ENCODE data around the gene ARHGEF11.
A peak's percentile ranks its signal among the peaks of the same experiment; 100 is the strongest.
"Not testable (repeated sequence)": the region's sequence is repeated elsewhere in the genome, so short reads cannot be mapped to it uniquely, and the experiment has no call there.

Gene ARHGEF11

DNA sequence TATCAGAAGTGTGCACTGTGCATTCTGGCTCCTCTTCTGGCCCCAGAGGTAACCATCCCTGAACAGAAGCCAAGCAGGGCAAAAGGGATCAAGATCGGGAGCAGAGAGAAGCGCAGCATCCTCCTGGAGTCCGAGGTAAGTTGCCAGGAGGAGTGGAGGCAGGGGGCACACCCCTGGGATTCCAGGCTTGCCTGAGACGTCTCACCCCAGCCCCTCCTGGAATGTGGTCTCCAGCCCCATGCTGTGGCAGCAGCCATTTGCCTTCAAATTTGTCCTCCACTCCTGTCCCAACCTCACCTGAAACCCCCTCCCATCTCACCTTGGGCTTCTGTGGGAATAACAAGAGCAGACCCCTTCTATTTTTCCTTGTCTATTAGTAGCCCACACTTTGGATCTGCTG is 115.1 kb downstream of the ARHGEF11 start:
- no peak for DNase-seq

- DNase-seq: no peak
Measured at GRCh38 chr1:156929596-156930238, 115.8 kb downstream of the ARHGEF11 start.

DNA sequence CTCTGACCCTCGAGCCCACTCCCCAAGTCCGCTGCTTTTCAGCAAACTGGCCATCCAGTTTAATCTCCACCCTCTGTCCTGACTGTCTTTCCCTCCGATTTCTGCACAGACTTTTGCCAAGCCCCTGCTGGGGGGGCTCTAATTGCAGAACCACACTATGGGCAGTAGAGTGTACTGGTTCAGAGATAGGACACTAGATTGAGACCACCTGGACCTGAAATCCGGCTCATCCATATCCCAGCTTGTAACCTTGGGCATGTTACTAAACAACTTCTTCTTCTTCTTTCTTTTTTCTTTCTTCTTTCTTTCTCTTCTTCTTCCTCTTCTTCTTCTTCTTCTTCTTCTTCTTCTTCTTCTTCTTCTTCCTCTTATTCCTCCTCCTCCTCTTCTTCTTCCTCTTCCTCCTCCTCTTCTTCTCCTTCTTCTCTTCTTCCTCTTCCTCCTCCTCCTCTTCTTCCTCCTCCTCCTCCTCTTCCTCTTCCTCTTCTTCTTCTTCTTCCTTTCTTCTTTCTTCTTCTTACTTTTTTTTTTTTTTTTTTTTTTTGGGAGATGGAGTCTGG is 117.4 kb downstream of the ARHGEF11 start:
- no peak for DNase-seq

- DNase-seq: peak in 13 of 58 donors; percentile 1 to 40 (median 19)
Measured at GRCh38 chr1:156927215-156928042, 118.1 kb downstream of the ARHGEF11 start.

GRCh38 chr1:156926695-156927094 is 118.8 kb downstream of the ARHGEF11 start:
- DNase-seq: not testable (repeated sequence)

DNA sequence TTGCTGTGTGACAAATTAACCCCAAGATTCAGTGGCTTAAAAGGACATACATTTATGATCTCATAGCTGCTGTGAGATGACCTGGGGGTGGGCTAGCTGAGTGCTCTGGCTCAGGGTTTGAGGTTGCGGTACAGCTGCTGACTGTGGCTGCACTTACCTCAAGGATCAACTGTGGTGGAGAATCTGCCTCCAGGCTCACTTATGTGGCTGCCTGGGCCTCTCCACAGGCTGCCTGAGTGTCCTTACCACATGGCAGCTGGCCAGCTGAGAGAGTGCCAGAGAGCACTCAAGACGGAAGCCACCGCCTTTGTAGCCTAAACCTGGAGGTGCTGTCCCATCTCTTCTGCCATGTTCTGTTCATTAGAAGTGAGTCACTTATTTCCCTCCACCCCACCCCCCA is 119.4 kb downstream of the ARHGEF11 start:
- no peak for DNase-seq

- DNase-seq: no peak
Measured at GRCh38 chr1:156925154-156926010, 120.2 kb downstream of the ARHGEF11 start.

- no peak for DNase-seq
Measured at GRCh38 chr1:156924478-156925153, 120.9 kb downstream of the ARHGEF11 start.

- DNase-seq: no peak
Measured at GRCh38 chr1:156923670-156924477, 121.7 kb downstream of the ARHGEF11 start.

DNA sequence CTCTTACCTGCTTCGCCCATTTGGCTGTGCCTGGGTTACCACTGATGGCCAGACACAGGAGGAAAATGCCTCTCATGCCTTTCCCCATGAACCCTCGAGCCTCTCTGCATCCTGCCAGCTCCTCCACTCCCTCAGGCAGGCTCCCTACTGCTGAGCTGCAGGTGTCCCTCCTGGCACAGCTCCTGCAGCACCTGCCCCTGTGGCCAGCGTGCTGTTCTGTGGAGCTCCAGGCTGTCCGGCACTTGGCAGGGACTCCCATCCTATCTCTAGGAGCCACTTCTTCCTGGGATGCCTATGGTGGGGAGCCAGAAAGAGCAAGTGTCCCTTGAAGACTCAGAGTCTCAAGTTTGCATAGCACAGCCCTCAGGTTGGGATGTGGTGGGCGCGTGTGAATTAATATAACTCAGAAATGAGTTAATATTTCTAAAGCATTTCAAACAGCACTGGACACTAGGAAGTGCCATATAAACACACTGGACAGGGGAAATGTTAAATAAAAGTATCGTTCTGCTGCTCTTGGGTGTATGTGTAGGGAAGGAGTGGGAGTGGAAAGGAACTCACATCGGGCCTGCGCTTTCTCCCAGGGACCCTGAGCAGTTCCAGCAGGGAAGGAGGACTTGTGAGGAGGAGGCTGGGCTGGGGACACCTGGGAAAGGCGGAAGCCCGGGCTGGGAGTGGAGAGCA is 122.4 kb downstream of the ARHGEF11 start:
- DNase-seq: no peak

DNA sequence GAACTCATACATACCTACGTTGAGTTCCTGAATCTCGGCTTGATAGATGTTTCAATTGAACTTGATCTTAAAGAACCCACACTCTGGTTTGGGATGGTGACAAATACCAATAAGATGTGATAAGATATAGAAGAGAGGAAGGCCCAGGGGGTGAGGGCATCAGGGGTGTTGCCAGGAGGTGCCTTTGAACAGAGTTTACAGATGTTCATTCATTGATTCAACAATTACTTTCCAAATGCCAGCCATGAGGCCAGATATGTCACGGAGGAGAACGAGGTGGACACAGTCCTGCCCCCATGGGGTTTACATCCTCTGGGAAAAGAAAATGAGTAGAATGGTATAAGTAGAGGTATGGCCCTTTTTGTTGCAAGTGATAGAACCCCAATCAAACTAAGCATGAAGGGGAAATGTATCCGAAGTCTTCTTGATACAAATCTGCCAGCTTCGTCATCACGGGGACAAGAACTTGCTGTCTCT is 124.5 kb downstream of the ARHGEF11 start:
- DNase-seq: no peak

GRCh38 chr1:156920233-156921052 is 125.1 kb downstream of the ARHGEF11 start, which contains the start of gene LRRC71:
Gene LRRC71, plus strand, starts transcription at chr1:156920632. Its CDS starts 172 bp downstream, at chr1:156920804.
- DNase-seq: peak in 26 of 58 donors; percentile 3 to 61 (median 32)

GRCh38 chr1:156914440-156914856 is 131.1 kb downstream of the ARHGEF11 start:
- DNase-seq: no peak

DNA sequence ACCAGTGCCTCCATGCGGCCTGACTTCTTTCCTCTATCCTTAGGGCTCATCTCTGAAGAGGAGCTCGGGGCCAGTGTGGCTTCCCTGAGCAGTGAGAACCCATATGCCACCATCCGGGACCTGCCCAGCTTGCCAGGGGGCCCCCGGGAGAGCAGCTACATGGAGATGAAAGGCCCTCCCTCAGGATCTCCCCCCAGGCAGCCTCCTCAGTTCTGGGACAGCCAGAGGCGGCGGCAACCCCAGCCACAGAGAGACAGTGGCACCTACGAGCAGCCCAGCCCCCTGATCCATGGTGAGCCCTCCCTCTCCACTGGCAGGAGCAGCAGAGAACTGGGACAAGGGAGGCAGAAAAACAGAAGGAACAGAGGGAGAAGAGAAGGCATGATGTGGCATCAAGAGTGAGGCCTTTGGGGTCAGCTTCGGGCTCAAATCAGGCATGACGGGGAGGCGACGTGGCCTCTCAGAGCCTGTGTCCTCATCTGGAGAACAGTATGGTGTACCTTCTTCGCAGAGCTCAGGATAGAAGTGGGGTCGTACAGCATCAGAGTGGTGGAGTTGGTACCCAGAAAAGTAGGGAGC is 131.6 kb downstream of the ARHGEF11 start:
- DNase-seq: no peak

DNA sequence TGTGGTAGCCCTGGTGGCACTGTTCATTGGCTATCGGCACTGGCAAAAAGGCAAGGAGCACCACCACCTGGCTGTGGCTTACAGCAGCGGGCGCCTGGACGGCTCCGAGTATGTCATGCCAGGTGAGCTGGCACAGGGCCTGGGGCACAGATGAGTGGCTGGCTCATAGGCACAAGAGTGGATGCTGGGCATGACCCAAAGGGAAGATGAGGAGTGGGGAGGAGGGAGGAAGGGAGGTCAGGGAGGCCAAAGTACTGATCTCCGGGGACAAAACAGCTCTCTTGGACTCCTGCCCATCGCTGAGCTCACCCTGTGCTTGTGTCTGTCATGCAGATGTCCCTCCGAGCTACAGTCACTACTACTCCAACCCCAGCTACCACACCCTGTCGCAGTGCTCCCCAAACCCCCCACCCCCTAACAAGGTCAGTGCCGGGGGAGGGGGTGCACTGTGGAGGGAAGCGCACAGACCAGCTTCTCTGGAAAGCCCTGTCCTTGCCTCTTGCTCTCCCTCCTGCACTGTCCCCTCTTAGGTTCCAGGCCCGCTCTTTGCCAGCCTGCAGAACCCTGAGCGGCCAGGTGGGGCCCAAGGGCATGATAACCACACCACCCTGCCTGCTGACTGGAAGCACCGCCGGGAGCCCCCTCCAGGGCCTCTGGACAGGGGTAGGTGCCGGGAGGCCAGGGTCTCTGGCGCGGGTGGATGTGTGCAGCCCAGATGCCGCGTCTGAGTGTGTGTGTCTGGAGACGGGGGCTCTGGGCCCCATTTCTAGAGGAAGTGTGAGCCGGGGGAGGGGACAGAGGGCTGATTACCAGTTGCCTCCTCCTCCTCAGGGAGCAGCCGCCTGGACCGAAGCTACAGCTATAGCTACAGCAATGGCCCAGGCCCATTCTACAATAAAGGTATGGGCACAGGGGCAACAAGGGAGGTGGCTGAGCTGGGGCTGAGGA is 132.4 kb downstream of the ARHGEF11 start:
- DNase-seq: peak in 3 of 58 donors; percentile 13 to 61 (median 15)

DNA sequence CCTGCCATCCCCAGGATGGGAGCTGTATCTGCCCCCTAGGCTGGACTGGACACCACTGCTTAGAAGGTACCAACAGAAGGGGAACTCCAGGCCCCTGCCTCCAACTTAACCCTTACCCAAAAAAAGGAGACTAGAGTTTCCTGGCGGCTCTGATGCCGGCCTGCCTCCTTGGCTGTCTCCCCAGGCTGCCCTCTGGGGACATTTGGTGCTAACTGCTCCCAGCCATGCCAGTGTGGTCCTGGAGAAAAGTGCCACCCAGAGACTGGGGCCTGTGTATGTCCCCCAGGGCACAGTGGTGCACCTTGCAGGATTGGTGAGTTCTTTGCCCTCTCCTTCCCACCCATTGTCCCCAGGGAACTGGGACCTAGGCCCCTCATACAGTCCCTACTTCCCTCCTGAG is 133.2 kb downstream of the ARHGEF11 start:
- DNase-seq: no peak

Data from anterior cingulate cortex (tissue), 58 donors.